ENCODE results near the gene NPBWR2.
"Not testable (repeated sequence)": the region's sequence is repeated elsewhere in the genome, so short reads cannot be mapped to it uniquely, and the experiment has no call there.

The NPBWR2 gene

GRCh38 chr20:64102647-64103354 is 4.6 kb downstream of the NPBWR2 start:
- DNase-seq = no peak

GRCh38 chr20:64101731-64102621 is 5.4 kb downstream of the NPBWR2 start:
- DNase-seq = no peak

DNA sequence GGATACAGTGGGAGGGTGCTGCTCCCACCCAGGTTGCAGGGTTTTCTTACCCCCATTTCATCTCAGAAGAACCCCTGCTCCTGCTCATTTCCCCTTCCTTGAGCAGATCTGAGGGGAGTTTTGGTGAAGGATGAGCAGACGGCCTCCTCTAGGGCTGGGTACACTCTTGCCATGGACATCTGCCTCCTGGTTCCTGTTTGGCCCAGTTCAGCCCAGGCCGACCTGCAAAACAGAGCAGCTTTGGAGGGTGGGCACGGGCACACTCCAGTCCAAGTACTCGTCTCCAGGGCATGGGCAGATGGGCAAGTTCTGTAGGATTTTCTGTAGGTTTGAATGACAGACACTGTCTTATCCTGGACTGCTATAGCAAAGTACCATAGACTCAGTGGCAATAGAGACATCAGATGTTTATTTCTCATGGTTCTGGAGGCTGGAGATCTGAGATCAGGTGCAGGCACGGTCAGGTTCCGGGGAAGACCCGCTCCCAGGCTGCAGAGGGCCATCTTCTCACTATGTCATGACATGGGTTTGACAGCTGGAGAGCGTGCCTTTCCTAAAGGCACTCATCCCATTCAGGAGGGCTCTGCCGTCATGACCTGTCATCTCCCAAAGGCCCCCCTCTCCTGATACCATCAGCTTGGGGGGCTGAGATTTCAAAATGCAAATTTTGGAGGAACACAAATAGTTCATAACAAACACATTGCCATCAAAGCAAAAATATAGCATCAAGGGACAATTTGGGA is 6.2 kb downstream of the NPBWR2 start:
- no peak for DNase-seq

GRCh38 chr20:64100566-64100888 is 6.8 kb downstream of the NPBWR2 start:
- DNase-seq = no peak

GRCh38 chr20:64099880-64100565 is 7.3 kb downstream of the NPBWR2 start:
- no peak for DNase-seq

DNA sequence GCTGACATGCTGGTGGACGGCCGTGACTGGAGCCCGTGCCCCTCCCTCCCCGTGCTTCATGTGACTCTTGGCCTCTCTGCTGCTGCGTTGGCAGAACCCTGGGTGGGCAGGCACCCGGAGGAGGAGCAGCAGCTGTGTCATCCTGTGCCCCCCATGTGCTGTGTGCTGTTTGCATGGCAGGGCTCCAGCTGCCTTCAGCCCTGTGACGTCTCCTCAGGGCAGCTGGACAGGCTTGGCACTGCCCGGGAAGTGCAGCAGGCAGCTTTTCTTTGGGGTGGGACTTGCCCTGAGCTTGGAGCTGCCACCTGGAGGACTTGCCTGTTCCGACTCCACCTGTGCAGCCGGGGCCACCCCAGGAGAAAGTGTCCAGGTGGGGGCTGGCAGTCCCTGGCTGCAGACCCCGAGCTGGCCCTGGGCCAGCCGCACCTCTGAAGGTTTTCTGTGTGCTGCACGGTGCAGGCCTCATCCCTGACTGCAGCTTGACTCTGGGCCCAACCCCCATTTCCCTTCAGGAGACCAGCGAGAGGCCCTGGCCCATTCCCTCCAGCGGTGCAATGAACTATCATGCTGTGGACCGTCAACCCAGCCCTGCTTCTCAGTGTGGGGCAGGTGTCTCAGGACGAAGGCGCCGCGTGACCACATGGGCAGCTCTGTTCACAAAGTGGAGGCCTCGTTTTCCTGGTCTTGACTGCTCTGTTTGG is 8.1 kb downstream of the NPBWR2 start:
- DNase-seq = no peak

DNA sequence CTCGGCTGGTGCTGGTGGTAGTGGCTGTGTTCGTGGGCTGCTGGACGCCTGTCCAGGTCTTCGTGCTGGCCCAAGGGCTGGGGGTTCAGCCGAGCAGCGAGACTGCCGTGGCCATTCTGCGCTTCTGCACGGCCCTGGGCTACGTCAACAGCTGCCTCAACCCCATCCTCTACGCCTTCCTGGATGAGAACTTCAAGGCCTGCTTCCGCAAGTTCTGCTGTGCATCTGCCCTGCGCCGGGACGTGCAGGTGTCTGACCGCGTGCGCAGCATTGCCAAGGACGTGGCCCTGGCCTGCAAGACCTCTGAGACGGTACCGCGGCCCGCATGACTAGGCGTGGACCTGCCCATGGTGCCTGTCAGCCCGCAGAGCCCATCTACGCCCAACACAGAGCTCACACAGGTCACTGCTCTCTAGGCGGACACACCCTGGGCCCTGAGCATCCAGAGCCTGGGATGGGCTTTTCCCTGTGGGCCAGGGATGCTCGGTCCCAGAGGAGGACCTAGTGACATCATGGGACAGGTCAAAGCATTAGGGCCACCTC is 8.8 kb downstream of the NPBWR2 start:
- DNase-seq = no peak

GRCh38 chr20:64096535-64096934 is 10.8 kb downstream of the NPBWR2 start:
- no peak for DNase-seq

DNA sequence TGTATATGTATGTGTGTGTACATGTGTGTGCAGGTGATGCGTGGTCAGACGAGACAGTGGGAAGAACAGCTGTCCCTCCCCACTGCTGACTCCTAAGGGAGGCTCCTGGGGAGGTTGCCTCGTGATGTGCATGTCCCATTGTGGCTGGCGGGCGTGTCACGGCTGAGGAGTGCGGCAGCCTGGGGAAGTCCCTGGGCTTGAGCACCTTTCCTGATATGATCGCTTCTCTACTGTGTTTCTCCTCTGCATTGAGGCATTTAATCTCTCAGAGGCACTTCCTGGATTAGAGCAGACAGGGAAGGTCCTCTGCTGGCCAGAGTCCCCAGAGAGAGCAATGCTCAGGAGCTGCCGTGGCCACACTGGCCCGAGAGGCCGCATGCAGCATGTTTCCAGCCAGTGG is 11.4 kb downstream of the NPBWR2 start:
- DNase-seq = no peak

GRCh38 chr20:64095455-64095854 is 11.9 kb downstream of the NPBWR2 start:
- no peak for DNase-seq

GRCh38 chr20:64093013-64093503 is 14.3 kb downstream of the NPBWR2 start:
- no peak for DNase-seq

DNA sequence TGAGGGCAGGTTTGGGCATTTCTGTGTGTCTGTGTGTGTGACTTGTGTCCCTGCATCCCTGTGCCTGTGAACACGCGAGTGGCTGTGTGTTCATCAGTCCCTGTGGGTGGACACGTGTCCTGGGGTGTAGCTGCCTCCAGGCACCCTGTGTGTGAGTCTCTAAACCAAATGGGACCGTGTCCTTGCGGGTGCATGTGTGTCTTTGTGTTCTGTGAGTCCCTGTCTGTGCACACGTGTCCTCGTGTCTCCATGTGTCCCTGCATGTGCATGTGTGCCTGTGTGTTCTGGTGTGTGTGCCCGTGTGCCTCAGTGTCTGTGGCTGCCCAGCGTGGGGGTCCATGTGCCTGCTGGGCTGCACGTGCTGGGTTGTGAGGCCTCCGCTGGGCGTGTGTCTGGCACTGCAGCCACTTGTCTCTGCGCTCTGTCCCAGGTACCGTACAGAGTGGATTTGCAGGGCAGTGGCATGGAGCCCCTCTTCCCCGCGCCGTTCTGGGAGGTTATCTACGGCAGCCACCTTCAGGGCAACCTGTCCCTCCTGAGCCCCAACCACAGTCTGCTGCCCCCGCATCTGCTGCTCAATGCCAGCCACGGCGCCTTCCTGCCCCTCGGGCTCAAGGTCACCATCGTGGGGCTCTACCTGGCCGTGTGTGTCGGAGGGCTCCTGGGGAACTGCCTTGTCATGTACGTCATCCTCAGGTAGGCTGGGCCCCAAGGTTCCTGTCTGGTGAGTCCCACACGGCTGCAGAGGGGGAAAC is 14.9 kb downstream of the NPBWR2 start:
- DNase-seq = no peak

- DNase-seq = no peak
Observed at GRCh38 chr20:64091770-64092169, 15.6 kb downstream of the NPBWR2 start.

GRCh38 chr20:64091340-64091739 is 16.0 kb downstream of the NPBWR2 start:
- DNase-seq = no peak

- no peak for DNase-seq
Observed at GRCh38 chr20:64090165-64090564, 17.2 kb downstream of the NPBWR2 start.

- not testable (repeated sequence) for DNase-seq
Observed at GRCh38 chr20:64088586-64088985, 18.8 kb downstream of the NPBWR2 start.

DNA sequence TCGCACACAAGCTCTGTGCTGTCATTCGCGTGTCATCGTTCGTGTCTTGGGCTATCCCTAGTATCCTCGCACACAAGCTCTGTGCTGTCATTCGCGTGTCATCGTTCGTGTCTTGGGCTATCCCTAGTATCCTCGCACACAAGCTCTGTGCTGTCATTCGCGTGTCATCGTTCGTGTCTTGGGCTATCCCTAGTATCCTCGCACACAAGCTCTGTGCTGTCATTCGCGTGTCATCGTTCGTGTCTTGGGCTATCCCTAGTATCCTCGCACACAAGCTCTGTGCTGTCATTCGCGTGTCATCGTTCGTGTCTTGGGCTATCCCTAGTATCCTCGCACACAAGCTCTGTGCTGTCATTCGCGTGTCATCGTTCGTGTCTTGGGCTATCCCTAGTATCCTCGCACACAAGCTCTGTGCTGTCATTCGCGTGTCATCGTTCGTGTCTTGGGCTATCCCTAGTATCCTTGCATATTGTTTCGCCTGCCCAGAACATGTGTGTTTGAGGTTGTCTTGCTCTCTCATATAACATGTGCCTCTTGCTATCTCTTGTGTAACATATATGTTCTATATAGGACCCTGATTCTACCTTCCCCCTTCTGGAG is 20.0 kb downstream of the NPBWR2 start:
- DNase-seq = not testable (repeated sequence)

- no peak for DNase-seq
Observed at GRCh38 chr20:64086801-64087200, 20.6 kb downstream of the NPBWR2 start.

DNA sequence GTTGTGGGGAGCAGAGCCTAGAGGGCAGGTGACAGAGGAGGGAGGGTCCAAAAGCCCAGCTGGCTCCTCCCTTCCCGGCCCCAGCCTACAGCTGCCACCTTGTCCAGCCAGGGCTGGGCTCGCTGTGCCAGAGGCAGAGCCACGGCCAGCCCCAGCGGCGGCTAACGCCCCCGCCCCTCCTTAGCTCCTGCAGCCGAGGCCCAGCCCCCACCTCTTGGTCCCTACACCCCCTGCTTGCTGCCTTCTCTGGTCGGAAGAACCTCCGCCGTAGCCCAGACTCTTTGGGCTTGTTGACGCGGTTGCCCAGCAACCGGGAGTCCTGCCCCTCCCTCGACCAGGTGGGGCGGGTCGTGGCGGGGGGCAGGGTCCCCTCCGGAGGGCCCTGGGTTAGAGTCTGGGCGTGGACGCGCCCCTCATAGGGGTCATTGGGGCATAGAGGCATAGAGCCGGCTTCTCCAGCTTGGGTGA is 22.6 kb downstream of the NPBWR2 start:
- no peak for DNase-seq

All from MV-4-11 (cell line).